Caki2 (cell line): Measurements from ENCODE around the gene PITPNM3. TPM values are rescaled to one million over a fixed set of nuclear protein-coding genes. Genes with fewer than 3 reads are reported as not detected.
A peak's percentile ranks its signal among the peaks of the same experiment; 100 is the strongest.

Experiments used
- DNase-seq: peaks from one replicate; pipeline ENCODE4 v3.0.0-alpha.2; 2015; ENCODE audit warnings: low read depth
- in situ Hi-C: cut with HindIII; loops from 2 replicates; pipeline ENCODE4 v1.10.0; 2016; ENCODE audit warnings: low sequenced_read_pairs, low pct_unique_long_range_greater_than_20kb, mixed read lengths
- total RNA-seq: library from RNA; depleted of rRNA; stranded (reverse); fragments of >200 nt; shearing (Covaris generic); gene quantifications from 2 replicates; pipeline ENCODE4 v1.2.3, GENCODE V29; 2014; ENCODE audit warnings: low replicate concordance

The PITPNM3 gene
- total RNA-seq, 1 experiment from 2014 or later, result 2.2 TPM

DNA sequence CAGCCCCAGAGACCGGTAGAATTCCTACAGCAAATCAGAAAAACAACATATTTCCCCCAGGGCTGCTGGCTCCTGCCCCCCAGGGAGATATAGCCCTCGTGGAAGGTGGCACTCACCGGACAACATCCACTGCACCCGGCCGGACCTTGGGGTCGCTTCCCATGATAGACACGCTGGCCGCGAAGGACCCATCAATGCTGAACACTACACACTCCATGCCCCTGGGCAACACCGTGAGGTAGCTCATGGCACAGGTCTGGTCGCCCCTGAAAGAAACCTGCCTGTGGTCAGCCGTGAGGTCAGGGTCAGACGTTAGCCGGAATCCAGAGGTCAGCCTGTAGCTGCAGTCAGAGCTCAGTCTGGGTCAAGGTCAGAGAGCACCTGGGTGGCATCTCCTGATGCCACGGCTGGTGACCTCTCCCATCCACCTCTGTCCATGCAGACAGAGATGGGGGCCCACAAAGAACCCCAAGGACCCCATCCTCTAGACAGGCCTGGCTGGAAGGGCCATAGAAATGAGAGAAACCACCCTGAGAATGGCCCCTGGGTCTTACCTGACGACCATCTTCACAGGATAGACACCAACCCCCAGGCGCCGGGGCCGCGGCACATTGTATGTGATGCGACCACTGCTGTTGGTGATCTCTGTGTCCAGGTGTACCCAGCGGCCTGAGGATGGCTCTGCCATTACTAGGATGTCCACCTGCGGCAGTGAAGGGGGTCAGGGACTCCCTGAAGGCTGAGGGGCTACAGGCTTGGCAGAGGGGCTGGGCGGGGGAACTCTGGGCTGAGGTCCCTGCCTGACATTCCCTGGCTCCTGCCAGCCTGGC lies 92.5 kb downstream of the PITPNM3 start:
- no peak for DNase-seq
- in situ Hi-C loops, result no loop called here

DNA sequence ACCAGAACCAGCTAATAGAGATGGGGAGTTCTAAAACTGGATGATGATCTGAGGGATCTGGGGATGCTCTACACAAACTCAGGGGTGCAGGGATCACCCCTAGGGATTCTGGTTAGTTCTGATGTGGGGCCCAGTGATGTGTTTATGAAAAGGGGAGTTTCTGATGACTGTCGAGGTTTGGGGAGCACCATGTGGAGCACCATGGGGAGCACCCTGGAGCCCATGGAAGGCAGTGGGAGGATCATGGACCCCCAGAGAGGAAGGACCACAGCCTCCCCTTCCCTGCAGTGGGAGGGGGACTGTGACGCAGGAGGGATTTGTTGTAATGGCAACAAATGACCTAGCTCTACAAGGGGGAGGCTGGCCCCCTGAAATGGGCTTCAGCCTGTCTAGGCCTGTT lies 93.7 kb downstream of the PITPNM3 start:
- in situ Hi-C loops, result no loop called here
- DNase-seq, result no peak

- DNase-seq, result no peak
- in situ Hi-C loops, result no loop called here
Observed at GRCh38 chr17:6461792-6462524, 94.4 kb downstream of the PITPNM3 start.

GRCh38 chr17:6461246-6461645 lies 95.1 kb downstream of the PITPNM3 start:
- in situ Hi-C loops, result no loop called here
- DNase-seq, result no peak

DNA sequence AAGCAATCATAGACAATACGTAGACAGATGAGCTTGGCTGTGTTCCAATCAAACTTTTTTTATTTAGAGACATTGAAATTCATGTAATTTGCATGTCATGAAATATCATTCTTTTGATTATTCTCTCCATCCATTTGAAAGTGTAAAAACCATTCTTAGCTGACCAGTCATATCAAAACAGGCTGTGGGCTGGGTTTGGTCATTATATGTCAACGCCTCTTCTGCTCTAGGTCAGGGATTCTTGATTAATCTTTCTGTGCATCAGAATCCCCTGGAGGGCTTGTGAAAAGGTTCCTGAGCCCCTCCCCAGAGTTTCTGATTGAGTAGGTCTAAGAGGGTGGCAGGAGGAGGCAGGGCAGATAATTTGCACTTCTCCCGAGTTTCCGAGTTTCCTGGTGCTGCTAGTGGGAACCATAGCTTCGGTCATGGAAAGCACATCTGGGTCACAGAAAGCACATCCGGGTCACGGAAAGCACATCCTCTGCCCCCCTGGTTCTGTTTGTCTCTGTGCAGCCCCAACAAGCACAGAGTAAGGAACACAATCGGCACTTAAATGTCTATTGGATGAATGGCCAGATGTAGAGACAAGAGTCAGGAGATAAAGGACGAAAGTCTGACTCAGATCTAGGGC lies 95.7 kb downstream of the PITPNM3 start:
- DNase-seq, result no peak
- in situ Hi-C loops, result no loop called here

- in situ Hi-C loops, result no loop called here
- DNase-seq, result no peak
Observed at GRCh38 chr17:6458460-6458950, 97.8 kb downstream of the PITPNM3 start.

- in situ Hi-C loops, result no loop called here
- DNase-seq, result no peak
Observed at GRCh38 chr17:6457688-6458459, 98.5 kb downstream of the PITPNM3 start.

GRCh38 chr17:6456914-6457687 lies 99.3 kb downstream of the PITPNM3 start:
- peak; percentile 61 for DNase-seq
- in situ Hi-C loops, result no loop called here

DNA sequence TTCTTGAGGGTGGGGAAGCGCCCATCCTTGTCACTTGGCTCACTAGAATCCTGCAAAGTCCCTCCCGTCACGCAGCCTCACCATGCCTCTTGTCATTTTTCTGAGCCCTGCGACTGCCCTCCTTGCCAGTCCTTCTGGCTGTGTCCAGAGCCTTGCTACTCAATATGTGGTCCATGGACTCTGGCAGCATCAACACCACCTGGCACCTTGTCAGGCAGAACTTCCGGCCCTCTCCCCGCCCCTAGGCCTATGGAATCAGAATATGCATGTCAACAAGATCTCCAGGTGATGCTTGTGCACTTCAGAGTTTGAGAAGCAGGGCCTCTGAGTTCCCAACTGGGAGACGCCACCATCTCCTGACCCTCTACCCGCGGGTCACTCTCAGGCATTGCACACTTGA lies 100.0 kb downstream of the PITPNM3 start:
- DNase-seq, result no peak
- in situ Hi-C loops, result no loop called here

DNA sequence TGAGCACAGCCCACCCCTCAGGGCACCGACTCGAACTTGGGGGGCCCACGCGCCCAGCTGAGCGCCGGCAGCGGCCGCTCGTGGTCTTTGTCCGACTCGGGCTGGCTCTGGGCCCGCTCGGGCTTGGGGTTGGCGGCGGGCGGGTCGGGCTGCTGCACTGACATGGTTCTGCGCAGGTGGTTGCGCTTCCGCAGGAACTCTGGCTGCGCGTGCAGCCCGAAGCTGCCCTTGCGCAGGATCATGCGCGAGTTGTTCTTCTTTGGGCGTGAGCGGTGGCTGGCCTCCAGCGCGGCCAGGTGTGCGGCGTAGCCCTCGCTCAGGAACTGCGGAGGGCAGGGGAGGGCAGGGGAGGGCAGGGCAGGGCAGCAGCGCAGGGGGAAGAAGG lies 101.0 kb downstream of the PITPNM3 start:
- in situ Hi-C loops, result no loop called here
- DNase-seq, result no peak

DNA sequence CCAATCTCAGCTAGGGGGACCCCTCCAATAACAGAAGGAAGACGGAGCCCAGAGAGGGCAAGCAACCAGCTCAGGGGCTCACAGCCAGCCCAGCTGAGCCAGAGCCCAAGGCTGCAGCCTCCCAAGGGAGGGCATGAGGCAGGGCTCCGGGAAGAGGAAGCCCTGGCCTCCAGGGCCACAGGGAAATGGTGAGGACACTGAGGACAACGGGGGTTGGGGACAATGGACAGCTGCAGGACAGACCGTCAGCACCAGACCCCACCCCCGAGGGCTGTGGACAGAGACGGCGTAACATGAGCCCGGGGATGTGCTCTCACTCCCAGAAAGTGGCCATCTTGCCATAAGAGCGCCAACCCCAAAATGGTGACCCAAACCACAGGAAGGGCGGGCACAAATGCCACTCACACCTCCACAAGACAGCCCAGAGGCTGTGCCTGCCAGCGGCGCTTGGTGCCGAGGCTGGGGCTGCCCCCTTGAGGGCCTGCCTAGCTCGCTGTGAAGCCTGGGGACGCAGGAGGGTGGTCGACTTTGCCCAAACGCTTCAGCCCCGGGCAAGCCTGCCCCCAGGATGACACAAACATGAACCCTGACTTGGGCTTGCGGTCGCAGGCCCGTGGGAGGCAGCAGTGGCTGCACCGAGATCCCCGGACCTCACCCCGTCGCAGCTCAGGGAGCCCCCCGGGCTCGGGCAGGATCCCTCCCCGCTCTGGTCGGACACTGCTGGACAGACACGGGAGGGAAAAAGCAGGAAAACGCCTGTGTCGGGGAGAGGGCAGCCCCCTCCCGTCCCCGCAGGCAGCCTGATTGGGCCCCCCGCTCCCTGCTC lies 101.6 kb downstream of the PITPNM3 start:
- no peak for DNase-seq
- in situ Hi-C loops, result no loop called here

- in situ Hi-C loops, result no loop called here
- DNase-seq, result no peak
Observed at GRCh38 chr17:6453279-6454024, 102.9 kb downstream of the PITPNM3 start.

GRCh38 chr17:6452471-6453266 lies 103.7 kb downstream of the PITPNM3 start:
- in situ Hi-C loops, result no loop called here
- no peak for DNase-seq

DNA sequence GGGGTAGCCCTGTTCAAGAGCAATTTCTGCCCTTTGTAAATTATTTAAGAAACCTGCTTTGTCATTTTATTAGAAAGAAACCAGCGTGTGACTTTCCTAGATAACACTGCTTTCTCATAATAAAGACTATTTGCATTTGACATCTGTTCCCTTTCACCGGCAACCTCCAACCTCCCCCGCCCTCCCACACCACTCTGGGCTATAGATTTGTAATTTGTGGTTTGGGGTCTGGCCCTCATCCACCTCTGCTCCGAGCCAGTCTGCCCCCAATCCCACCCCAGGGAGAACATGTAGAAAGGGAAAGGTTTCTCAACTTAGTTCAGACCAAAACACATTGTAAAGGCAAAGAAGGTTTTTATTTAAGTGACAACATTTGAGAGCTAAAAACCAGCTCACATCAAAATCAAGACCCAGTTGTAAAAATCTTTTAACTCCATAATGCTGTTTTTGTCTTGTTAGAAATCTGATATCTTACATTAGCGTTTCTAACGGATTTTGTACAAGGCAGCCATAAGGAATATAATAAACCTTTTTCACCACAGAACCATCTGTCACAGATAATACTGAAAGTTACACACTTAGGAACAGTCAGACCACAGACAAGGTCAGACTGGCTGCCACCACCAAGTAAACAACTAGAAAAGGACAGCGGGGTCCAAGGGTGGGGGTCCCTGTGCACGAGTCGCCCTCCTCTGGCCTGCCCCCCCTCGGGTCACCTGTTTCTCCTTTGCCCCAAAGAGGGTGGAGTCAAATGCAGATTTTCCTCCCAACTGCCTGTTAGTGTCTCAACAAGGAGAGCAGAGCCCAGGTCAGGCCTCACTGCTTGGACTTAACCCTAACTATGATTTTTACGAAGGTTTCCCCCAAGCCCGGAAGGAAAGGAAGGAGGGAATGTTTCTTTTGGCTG lies 105.2 kb downstream of the PITPNM3 start:
- no peak for DNase-seq
- in situ Hi-C loops, result no loop called here

DNA sequence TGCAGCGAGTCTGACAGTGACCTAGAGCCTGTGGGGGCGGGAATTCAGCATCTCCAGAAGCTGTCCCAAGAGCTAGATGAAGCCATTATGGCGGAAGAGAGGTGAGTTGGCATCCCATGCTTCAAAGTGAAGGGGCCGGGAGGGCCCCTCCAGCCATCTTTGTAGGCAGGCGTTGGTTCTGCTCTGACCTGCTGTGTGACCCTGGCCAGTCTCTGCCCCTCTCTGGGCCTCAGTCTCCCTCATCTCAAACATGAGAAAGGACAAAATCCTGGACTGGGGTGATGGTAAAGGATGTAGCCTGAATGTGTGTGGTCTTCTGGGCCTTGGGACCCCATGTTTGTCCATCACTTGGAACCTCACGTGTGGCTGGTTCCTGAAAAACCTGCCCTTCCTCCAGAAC lies 107.0 kb downstream of the PITPNM3 start:
- in situ Hi-C loops, result no loop called here
- DNase-seq, result no peak
